Stimulated activated CD4-positive, alpha-beta T cell treated with anti-CD3 and anti-CD28 coated beads, Interleukin-12 subunit alpha, Interleukin-12 subunit beta, amount 100 ng/mL, for 24 hours (primary cell): ENCODE results near the gene DIPK1C.

Experiments
- DNase-seq, 2 experiments: peaks; one replicate each; pipeline ENCODE4 v3.0.0-alpha.2; 2020; ENCODE audit warnings: low read depth in 2 of 2

Gene DIPK1C

DNA sequence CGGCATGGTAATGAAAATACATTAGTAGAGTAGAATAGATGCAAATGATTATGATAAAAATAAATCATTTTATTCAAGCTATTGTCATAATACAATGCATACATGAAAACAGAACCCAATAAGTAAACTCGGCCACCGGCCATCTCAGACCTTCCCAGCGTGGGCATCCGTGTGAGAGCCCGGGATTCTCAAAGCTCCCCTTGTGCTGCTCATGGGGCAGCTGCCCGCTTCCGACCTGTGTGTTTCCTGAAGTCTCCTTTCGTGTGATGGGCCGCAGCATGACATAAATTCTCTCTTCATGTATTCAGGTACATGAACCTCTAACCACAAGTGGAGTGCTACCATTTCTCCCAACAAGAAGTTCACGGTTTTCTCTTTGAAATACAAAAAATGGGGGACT, 25.6 kb upstream of the DIPK1C start:
- DNase-seq = no peak

GRCh38 chr18:74480149-74480651, 23.1 kb upstream of the DIPK1C start:
- DNase-seq = no peak

DNA sequence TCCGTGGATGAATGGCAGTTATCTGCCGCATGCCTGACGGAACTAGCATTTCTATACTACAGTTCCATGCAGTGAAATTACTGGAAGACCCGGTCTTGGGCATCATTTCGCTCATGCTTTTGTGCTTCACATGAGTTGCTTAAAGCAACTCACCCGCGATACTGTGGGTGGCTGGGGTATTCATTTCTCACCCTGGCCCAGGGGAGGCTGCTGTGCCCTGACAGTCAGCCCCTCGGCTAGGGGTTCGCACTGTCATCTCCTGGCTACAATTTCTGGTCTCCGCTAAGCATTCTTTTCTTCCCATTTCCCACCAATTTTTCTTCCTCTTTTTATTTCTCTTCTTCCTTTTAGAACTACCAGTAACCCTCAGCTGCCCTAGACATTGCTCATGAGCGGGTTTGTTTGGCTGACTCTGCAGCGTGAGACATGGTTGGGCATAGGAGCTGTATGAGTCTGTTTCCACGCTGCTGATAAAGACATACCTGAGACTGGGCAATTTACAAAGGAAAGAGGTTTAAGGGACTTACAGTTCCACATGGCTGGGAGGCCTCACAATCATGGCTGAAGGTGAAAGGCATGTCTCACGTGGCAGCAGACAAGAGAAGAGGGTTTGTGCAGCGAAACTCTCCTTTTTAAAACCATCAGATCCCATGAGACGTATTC, 22.5 kb upstream of the DIPK1C start:
- no peak for DNase-seq

GRCh38 chr18:74478880-74479279, 21.8 kb upstream of the DIPK1C start:
- no peak for DNase-seq

DNA sequence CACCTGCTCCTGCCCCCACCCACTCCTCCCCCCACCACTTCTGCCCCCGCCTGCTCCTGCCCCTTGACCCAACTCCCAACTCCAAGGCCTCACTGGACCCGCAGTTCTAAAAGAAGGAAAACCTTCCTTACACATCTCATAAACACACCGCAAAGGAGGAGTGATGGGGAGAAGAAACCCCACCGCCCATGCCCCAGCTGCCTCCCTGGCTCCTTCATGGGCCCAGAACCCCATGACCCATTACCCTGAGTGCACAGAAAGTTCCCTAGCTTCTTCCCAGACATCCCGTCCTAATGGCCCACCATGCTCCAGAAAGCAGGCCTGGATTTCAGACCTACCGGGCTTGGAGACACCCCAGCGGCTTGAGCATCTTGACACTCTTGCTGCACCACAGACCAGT, 21.2 kb upstream of the DIPK1C start:
- DNase-seq = no peak

- DNase-seq = no peak
Observed at GRCh38 chr18:74477771-74478170, 20.7 kb upstream of the DIPK1C start.

- DNase-seq = no peak
Observed at GRCh38 chr18:74476140-74476539, 19.0 kb upstream of the DIPK1C start.

DNA sequence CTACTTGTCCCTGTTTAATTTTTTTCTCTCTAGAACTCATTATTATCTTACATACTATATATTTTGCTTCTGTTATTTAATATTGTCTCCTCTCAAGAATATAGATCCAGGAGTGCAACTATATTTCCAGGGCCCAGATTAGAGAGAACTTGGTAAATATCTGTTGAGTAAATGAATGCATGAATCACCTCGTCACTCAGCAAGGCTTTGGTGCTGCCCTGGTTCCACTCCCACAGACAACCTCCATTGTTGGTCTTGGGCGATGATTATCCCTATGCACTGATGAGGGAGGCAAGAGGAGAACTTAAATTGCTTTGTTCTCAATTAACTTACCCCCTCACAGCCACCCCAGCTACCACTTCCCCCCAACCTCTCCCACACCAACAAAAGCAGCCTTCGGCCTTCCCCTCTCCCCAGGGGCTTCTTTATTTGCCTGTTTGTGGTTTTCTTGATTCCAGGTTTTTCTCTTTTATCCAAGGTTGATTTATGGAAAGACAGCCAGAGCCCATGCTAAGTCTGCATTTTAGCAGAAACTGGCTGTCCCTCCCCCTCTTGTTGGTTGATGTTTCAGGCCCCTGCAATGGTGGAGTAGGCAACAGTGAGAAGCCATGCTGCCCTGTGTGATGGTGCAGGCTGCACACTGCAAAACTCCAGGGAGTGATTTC, 17.0 kb upstream of the DIPK1C start:
- no peak for DNase-seq

- DNase-seq = no peak
Observed at GRCh38 chr18:74472312-74472711, 15.2 kb upstream of the DIPK1C start.

- no peak for DNase-seq
Observed at GRCh38 chr18:74468547-74469061, 11.5 kb upstream of the DIPK1C start.

DNA sequence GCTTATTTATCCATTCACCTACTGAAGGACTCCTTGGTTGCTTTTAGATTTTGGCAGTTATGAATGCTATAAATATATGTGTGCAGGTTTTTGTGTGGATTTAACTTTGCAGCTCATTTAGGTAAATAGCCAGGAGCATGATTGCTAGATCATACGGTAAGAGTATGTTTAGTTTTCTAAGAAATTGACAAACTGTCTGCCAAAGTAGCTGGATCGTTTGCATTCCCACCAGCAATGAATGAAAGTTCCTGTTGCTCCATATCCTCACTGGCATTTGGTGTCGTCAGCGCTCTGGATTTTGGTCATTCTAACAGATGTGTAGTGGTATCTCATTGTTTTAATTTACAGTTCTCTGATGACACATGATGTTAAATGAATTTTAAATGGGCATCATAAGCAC, 8.7 kb upstream of the DIPK1C start:
- DNase-seq = no peak

DNA sequence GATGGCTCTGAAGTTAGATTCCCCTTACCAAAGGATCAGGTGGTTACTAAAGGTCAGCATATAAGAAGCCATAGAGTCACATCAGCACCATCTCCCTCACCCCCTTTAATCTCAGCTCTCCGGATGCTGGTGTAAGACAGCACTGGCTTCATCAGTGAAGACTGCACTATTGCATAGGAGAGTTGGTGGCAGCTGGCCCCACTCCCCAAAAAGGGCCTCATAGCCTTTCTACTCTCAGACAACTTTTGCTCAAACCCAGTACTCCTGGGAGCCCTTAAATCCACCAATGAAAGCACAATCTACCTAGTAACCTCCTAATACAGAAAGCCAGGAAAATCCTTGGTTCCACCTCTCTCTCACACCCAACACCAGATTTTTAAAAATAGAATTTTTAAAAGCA, 6.9 kb upstream of the DIPK1C start:
- DNase-seq = no peak

- no peak for DNase-seq
Observed at GRCh38 chr18:74463254-74463653, 6.1 kb upstream of the DIPK1C start.

DNA sequence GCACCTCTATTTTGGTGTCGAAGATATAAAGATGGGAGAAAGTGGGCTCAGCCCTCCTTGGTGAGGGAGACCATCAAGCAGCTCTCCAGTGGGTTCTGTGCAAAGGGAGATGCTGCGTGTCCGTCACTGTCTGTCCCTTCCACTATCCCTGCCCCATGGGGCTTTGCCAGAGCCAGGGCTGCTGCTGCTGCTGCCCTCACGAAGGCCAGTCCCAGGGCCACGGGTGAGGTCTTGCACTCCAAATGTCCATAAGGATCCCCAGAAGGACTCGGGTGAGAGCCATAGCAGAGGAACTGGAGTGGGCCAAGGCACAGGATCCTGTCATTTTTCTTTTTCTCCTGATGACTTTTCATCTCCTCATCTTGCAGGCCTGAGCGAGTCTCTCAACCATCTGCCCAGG, 3.7 kb upstream of the DIPK1C start:
- DNase-seq = no peak

DNA sequence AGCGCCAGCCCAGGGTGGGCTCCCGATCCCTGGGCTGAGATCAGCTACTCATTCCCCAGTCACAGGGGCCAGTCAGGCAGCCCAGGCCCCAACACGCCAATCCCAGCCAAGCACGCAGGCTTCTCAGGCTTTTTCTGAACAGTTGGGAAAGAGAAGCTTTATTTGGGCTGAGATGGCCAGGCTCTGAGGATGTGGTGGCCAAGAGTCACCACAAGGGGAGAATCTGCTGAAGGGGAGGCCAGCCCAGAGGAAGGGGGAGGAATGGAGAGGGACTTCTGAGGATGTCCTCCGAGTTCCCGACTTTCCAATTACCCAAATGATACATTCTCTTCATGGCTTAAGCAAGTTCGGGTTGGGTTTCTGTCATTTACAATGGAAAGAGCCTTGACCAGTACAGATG, 2.8 kb upstream of the DIPK1C start:
- DNase-seq = no peak

GRCh38 chr18:74457725-74458421, 765 bp upstream of the DIPK1C start:
- no peak for DNase-seq

DNA sequence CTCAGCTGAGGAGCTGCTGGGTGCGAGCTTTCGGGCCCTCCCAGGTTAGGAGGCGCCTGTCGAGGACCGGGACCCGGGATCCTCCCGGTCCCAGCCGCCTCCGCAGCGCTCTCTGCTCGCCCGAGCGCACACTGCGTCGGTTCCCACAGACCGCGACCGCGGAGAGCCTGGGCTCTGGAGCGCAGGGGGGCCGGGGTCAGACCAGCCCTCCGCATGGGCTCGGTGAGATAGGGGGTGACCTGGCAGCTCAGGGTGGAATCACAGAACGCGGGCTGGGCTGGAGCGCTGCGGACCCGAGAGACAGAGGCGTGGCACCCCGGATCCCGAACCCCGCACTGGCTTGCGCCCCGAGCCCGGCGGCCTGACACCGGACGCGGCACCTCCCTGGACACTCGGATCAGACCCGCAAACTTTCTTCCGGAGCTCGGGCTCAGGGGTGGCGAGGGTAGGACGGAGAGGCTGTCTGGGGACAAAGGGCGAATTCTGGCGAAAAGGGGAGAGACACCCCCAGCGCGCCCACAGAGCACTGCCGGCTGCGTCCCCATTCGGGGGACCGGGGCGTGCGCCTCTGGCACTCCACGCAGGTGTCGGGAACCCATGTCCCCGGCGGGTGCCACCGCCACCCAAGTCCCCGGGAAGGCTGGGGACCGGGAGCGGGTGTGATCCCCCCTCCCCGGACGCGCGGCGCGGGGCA, 612 bp downstream of the DIPK1C start:
- DNase-seq = no peak

DNA sequence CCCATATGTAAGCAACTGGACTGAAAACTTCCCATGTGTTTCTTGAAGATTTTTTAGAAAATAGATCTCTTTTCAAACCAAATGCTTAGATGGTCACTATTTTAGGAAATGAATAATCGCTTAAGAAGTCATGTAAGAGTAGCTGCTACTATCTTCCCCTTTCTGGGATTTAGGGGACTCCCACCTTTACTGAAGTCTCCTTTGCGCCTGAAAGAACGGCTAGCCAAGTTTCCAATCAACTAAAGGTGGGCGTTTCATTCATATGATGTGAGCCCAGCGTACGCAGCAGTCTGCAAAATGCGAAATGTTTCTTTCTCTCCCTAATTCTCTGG, 1.1 kb downstream of the DIPK1C start:
- DNase-seq = no peak

DNA sequence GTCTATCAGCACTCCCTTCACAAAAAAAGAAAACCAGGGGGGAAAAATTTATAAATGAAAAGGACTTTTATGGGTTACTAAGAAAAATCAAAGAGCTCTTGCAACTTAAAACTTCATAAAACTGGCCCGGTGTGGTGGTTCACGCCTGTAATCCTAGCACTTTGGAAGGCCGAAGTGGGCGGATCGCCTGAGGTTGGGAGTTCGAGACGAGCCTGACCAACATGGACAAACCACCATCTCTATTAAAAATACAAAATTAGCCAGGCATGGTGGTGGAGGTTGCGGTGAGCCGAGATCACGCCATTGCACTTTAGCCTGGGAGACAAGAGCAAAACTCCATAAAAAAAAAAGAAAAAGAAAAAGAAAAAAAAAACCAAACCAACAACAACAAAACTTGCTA, 1.7 kb downstream of the DIPK1C start:
- no peak for DNase-seq

DNA sequence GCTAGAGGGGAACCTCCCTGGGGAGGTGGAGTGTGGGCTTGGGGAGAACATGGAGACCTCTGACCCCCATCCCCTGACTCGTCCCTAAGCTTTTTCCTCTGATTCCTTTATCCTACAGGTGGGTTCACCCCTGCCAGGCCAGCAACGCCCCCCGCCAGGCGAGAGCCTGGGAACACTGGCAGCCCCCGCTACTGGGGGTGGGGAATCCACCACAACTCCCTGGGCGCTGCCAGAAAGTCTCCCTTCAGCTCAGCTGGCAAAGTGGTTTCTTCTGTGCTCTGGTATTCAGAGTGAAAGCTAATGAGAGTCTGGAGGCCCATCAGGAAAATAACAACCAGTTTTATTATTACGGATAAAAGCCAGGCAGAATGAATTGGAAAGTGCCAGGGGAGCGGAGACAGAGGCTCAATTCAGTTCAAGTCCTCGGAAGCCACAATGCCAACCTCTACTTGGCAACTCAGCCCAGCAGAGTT, 2.8 kb downstream of the DIPK1C start:
- DNase-seq = no peak

GRCh38 chr18:74453642-74454198, 3.4 kb downstream of the DIPK1C start:
- DNase-seq = no peak

DNA sequence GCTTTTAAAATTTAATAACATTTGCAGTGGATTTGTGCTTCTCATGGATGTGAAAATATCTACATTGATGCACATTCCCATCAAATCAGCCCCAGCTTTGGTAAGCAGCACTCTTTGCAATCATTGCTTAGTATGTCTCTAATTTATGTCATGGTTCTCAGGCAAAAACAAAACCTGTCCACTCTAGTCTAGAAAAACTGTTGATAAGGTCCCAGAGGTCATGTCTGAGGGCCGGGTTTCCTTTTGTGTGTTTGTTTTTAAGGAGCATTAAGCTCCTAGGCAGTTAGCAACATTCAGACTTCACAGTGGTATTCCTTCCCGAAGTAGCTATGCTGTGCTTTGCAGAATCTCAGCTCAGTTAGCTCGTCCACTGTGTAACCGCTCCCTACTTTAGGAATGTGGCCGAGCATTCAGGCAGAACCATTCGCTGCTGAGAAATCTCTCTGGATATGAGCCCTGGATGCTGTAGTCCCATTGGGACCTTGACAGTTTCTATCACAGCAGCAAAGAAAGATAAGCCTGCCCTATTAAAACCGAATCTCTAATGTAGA, 4.0 kb downstream of the DIPK1C start:
- DNase-seq = no peak
